CD8-positive, alpha-beta memory T cell (primary cell): ENCODE data around the gene RACGAP1. TPM values are rescaled to one million over a fixed set of nuclear protein-coding genes. Genes with fewer than 3 reads are reported as not detected.

Experiments used
- polyA plus RNA-seq: library from polyadenylated mRNA; unstranded; fragments of 300-500 nt; fragmentation: Illumina TruSeq; gene quantifications from one replicate; pipeline ENCODE4 v1.2.3, GENCODE V29; 2021
- total RNA-seq, 2 experiments: library from RNA; stranded (reverse); gene quantifications; one replicate each; pipeline ENCODE4 v1.2.3, GENCODE V29; 2021

The RACGAP1 gene
- total and polyA plus RNA-seq, 3 experiments from 2014 or later: 11.9 to 84.3 (median 79.3) TPM

Other genes with a start within 250 kb of the RACGAP1 start
- gene NCKAP5L, start 197.1 kb downstream of the RACGAP1 start, total RNA-seq: 1 to 10 TPM; 4.8 to 5.5 TPM
- 4.3 TPM for gene NCKAP5L, start 197.1 kb downstream of the RACGAP1 start, polyA plus RNA-seq
- gene BCDIN3D, start 182.4 kb downstream of the RACGAP1 start, total RNA-seq: 1 to 10 TPM; 6.5 to 7.6 TPM
- gene BCDIN3D, start 182.4 kb downstream of the RACGAP1 start, polyA plus RNA-seq: 6.4 TPM
- gene FAIM2, start 121.6 kb downstream of the RACGAP1 start, total RNA-seq: under 1 TPM; 0.39 to 0.44 TPM
- gene FAIM2, start 121.6 kb downstream of the RACGAP1 start, polyA plus RNA-seq: 0.72 TPM
- not detected for gene AQP2, start 74.8 kb downstream of the RACGAP1 start, total RNA-seq
- gene AQP2, start 74.8 kb downstream of the RACGAP1 start, polyA plus RNA-seq: not detected
- not detected for gene AQP5, start 63.6 kb downstream of the RACGAP1 start, total RNA-seq
- gene AQP5, start 63.6 kb downstream of the RACGAP1 start, polyA plus RNA-seq: not detected
- gene AQP6, start 52.5 kb downstream of the RACGAP1 start, total RNA-seq: not detected
- not detected for gene AQP6, start 52.5 kb downstream of the RACGAP1 start, polyA plus RNA-seq
- 1 to 10 TPM; 6.4 TPM for gene ASIC1, start 32.1 kb upstream of the RACGAP1 start, total RNA-seq
- gene ASIC1, start 32.1 kb upstream of the RACGAP1 start, polyA plus RNA-seq: 0.07 TPM
- gene SMARCD1, start 59.8 kb upstream of the RACGAP1 start, total RNA-seq: 10 to 100 TPM; 72.3 to 78.2 TPM
- 16.1 TPM for gene SMARCD1, start 59.8 kb upstream of the RACGAP1 start, polyA plus RNA-seq
- under 1 TPM; 0.55 to 0.70 TPM for gene GPD1, start 78.5 kb upstream of the RACGAP1 start, total RNA-seq
- not detected for gene GPD1, start 78.5 kb upstream of the RACGAP1 start, polyA plus RNA-seq
- 10 to 100 TPM; 58.7 to 59.2 TPM for gene COX14, start 86.7 kb upstream of the RACGAP1 start, total RNA-seq
- gene COX14, start 86.7 kb upstream of the RACGAP1 start, polyA plus RNA-seq: 250 TPM
- gene CERS5, start 141.9 kb upstream of the RACGAP1 start, total RNA-seq: 10 to 100 TPM; 55.4 to 62.1 TPM
- 47.4 TPM for gene CERS5, start 141.9 kb upstream of the RACGAP1 start, polyA plus RNA-seq